ENCODE data around the gene CC2D2A. TPM values are rescaled to one million over a fixed set of nuclear protein-coding genes. Genes with fewer than 3 reads are reported as not detected.

Gene CC2D2A
- total and polyA plus RNA-seq, 2 experiments from 2014 or later, result 13.9 to 15.8 TPM

DNA sequence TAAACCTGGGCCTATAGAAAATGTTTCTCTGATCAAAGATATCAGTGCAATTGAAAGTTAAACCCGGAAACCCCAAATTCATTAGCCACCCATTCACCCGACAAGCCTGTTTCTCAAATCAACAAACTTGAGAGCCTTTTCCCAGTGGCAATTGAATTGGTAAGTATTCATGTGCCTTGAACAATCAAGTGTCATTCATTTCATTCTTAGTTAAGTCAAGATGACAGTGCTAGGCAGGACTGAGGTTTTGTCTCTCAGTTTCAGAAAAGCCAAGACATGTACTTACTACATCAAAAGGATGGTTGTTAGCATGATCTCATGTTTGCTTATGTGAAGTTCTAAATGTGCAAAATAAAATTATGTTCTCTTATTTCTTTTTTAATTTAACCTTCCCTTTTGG is 32.3 kb downstream of the CC2D2A start:
- Mint-ChIP-seq H3K36me3 (ENCODE audit: low read depth) (peaks cover 4% of the 10 kb centered on the region; the same call in 2 of the 3 replicates), H3K9me3 (no peaks in the 10 kb centered on the region; the same call in 1 of the 3 replicates), H3K27ac (no peak overlapping the region), H3K27me3 (ENCODE audit: insufficient read depth, low read depth, poor library complexity) (no peaks in the 10 kb centered on the region), H3K4me1 (peaks cover 19% of the 10 kb centered on the region), H3K4me3 (no peak overlapping the region)
- H3K4me1 ChIP-seq (ENCODE audit: insufficient read depth), result peaks cover 17% of the 10 kb centered on the region
- H3K36me3 ChIP-seq (ENCODE audit: insufficient read depth), result no peaks in the 10 kb centered on the region
- H3K4me3 ChIP-seq, result no peak overlapping the region
- no peaks in the 10 kb centered on the region for H3K79me2 ChIP-seq (replicated peaks; ENCODE audit: insufficient read depth)
- H3F3A ChIP-seq (replicated peaks; ENCODE audit: low read depth), result no peaks in the 10 kb centered on the region
- no peak overlapping the region for H2AFZ ChIP-seq
- ATAC-seq (no peak; the same call in 2 of the 3 replicates), DNase-seq (ENCODE audit: low spot score) (peak; percentile 50)
- TF ChIP-seq JUNB (IDR thresholded peaks at IDR 0.05; ENCODE audit: unreplicated experiment) (no peak), ZNF114 (CRISPR knock-in tag; IDR thresholded peaks at IDR 0.05) (no peak), POLR2AphosphoS5 (IDR thresholded peaks at IDR 0.05; ENCODE audit: low read depth) (no peak), CREB1 (CRISPR knock-in tag; IDR thresholded peaks at IDR 0.05; ENCODE audit: low read depth) (no peak), STAT1 (IDR thresholded peaks at IDR 0.05; ENCODE audit: unreplicated experiment) (no peak)
- TF ChIP-seq, protein P1, sequence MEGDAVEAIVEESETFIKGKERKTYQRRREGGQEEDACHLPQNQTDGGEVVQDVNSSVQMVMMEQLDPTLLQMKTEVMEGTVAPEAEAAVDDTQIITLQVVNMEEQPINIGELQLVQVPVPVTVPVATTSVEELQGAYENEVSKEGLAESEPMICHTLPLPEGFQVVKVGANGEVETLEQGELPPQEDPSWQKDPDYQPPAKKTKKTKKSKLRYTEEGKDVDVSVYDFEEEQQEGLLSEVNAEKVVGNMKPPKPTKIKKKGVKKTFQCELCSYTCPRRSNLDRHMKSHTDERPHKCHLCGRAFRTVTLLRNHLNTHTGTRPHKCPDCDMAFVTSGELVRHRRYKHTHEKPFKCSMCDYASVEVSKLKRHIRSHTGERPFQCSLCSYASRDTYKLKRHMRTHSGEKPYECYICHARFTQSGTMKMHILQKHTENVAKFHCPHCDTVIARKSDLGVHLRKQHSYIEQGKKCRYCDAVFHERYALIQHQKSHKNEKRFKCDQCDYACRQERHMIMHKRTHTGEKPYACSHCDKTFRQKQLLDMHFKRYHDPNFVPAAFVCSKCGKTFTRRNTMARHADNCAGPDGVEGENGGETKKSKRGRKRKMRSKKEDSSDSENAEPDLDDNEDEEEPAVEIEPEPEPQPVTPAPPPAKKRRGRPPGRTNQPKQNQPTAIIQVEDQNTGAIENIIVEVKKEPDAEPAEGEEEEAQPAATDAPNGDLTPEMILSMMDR (conservative IDR thresholded peaks at IDR 0.05; ENCODE audit: low read depth in 2 of 2), result no peak
- TF ChIP-seq, protein P2, sequence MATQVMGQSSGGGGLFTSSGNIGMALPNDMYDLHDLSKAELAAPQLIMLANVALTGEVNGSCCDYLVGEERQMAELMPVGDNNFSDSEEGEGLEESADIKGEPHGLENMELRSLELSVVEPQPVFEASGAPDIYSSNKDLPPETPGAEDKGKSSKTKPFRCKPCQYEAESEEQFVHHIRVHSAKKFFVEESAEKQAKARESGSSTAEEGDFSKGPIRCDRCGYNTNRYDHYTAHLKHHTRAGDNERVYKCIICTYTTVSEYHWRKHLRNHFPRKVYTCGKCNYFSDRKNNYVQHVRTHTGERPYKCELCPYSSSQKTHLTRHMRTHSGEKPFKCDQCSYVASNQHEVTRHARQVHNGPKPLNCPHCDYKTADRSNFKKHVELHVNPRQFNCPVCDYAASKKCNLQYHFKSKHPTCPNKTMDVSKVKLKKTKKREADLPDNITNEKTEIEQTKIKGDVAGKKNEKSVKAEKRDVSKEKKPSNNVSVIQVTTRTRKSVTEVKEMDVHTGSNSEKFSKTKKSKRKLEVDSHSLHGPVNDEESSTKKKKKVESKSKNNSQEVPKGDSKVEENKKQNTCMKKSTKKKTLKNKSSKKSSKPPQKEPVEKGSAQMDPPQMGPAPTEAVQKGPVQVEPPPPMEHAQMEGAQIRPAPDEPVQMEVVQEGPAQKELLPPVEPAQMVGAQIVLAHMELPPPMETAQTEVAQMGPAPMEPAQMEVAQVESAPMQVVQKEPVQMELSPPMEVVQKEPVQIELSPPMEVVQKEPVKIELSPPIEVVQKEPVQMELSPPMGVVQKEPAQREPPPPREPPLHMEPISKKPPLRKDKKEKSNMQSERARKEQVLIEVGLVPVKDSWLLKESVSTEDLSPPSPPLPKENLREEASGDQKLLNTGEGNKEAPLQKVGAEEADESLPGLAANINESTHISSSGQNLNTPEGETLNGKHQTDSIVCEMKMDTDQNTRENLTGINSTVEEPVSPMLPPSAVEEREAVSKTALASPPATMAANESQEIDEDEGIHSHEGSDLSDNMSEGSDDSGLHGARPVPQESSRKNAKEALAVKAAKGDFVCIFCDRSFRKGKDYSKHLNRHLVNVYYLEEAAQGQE (IDR thresholded peaks at IDR 0.05; ENCODE audit: unreplicated experiment), result no peak
- TF ChIP-seq, protein P3, sequence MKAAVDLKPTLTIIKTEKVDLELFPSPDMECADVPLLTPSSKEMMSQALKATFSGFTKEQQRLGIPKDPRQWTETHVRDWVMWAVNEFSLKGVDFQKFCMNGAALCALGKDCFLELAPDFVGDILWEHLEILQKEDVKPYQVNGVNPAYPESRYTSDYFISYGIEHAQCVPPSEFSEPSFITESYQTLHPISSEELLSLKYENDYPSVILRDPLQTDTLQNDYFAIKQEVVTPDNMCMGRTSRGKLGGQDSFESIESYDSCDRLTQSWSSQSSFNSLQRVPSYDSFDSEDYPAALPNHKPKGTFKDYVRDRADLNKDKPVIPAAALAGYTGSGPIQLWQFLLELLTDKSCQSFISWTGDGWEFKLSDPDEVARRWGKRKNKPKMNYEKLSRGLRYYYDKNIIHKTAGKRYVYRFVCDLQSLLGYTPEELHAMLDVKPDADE (IDR thresholded peaks at IDR 0.05), result no peak
- TF ChIP-seq, protein P4, sequence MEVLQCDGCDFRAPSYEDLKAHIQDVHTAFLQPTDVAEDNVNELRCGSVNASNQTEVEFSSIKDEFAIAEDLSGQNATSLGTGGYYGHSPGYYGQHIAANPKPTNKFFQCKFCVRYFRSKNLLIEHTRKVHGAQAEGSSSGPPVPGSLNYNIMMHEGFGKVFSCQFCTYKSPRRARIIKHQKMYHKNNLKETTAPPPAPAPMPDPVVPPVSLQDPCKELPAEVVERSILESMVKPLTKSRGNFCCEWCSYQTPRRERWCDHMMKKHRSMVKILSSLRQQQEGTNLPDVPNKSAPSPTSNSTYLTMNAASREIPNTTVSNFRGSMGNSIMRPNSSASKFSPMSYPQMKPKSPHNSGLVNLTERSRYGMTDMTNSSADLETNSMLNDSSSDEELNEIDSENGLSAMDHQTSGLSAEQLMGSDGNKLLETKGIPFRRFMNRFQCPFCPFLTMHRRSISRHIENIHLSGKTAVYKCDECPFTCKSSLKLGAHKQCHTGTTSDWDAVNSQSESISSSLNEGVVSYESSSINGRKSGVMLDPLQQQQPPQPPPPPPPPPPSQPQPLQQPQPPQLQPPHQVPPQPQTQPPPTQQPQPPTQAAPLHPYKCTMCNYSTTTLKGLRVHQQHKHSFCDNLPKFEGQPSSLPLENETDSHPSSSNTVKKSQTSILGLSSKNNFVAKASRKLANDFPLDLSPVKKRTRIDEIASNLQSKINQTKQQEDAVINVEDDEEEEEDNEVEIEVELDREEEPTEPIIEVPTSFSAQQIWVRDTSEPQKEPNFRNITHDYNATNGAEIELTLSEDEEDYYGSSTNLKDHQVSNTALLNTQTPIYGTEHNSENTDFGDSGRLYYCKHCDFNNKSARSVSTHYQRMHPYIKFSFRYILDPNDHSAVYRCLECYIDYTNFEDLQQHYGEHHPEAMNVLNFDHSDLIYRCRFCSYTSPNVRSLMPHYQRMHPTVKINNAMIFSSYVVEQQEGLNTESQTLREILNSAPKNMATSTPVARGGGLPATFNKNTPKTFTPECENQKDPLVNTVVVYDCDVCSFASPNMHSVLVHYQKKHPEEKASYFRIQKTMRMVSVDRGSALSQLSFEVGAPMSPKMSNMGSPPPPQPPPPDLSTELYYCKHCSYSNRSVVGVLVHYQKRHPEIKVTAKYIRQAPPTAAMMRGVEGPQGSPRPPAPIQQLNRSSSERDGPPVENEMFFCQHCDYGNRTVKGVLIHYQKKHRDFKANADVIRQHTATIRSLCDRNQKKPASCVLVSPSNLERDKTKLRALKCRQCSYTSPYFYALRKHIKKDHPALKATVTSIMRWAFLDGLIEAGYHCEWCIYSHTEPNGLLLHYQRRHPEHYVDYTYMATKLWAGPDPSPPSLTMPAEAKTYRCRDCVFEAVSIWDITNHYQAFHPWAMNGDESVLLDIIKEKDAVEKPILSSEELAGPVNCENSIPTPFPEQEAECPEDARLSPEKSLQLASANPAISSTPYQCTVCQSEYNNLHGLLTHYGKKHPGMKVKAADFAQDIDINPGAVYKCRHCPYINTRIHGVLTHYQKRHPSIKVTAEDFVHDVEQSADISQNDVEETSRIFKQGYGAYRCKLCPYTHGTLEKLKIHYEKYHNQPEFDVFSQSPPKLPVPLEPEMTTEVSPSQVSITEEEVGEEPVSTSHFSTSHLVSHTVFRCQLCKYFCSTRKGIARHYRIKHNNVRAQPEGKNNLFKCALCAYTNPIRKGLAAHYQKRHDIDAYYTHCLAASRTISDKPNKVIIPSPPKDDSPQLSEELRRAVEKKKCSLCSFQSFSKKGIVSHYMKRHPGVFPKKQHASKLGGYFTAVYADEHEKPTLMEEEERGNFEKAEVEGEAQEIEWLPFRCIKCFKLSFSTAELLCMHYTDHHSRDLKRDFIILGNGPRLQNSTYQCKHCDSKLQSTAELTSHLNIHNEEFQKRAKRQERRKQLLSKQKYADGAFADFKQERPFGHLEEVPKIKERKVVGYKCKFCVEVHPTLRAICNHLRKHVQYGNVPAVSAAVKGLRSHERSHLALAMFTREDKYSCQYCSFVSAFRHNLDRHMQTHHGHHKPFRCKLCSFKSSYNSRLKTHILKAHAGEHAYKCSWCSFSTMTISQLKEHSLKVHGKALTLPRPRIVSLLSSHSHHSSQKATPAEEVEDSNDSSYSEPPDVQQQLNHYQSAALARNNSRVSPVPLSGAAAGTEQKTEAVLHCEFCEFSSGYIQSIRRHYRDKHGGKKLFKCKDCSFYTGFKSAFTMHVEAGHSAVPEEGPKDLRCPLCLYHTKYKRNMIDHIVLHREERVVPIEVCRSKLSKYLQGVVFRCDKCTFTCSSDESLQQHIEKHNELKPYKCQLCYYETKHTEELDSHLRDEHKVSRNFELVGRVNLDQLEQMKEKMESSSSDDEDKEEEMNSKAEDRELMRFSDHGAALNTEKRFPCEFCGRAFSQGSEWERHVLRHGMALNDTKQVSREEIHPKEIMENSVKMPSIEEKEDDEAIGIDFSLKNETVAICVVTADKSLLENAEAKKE (CRISPR knock-in tag; IDR thresholded peaks at IDR 0.05), result no peak
- H3K9me2 ChIP-seq (ENCODE audit: insufficient read depth), result no peaks in the 10 kb centered on the region
- no peaks in the 10 kb centered on the region for H3K27me3 ChIP-seq (ENCODE audit: insufficient read depth)
- H3K4me2 ChIP-seq, result 0 out of 2 replicates have a peak overlapping the region, but pooled peaks have one; percentile 2
- H4K20me1 ChIP-seq (replicated peaks; ENCODE audit: insufficient read depth), result no peaks in the 10 kb centered on the region
- H3K27ac ChIP-seq (ENCODE audit: low read depth), result no peak overlapping the region
